ENCODE data around the gene PSMD14.

The PSMD14 gene

DNA sequence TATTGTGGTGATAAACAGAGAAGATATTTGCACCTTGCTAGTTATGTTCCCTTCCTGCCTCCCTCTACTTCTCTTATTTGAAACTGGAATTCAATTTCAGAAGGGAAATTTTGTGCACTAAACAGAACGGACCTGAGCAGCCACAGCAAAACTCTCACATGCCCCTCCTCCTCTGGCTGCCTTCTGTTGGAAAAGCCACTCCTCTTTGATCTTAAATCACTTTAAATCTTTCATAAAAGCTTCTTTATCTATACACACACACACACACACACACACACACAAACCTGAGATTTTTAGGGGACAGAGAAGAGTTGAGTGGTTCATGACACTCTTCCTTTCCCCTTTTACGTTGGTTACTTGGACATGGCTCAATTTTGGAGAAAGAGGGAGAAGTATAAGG, 113.5 kb downstream of the PSMD14 start:
- no peak for DNase-seq

DNA sequence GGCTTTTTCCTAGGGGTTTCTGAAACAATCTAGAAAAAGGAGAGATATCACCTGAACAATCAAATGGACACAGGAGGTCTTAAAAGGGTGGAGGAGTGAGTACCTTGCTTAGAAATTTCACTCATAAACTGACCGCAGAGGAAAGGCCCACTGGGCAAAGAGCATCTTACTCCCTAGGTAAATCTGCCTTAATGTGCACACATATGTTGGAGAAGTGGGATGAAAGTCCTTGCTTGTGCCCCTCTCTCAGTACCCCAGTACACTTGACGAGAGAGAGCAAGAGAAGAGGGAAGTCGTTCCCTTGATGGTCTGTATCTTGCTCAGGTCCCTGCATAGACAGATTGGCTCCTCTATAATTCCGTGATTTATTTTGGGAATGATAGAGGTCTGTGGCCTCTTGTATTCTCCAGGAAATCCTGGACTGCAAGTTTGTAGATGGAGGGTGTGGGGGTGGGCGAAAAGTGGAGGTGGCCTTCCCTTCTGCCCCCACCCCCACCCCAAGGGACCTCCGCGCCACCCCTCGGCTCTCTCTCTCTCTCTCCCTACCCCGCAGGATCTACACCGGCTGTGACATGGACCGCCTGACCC, 114.7 kb downstream of the PSMD14 start:
- no peak for DNase-seq

DNA sequence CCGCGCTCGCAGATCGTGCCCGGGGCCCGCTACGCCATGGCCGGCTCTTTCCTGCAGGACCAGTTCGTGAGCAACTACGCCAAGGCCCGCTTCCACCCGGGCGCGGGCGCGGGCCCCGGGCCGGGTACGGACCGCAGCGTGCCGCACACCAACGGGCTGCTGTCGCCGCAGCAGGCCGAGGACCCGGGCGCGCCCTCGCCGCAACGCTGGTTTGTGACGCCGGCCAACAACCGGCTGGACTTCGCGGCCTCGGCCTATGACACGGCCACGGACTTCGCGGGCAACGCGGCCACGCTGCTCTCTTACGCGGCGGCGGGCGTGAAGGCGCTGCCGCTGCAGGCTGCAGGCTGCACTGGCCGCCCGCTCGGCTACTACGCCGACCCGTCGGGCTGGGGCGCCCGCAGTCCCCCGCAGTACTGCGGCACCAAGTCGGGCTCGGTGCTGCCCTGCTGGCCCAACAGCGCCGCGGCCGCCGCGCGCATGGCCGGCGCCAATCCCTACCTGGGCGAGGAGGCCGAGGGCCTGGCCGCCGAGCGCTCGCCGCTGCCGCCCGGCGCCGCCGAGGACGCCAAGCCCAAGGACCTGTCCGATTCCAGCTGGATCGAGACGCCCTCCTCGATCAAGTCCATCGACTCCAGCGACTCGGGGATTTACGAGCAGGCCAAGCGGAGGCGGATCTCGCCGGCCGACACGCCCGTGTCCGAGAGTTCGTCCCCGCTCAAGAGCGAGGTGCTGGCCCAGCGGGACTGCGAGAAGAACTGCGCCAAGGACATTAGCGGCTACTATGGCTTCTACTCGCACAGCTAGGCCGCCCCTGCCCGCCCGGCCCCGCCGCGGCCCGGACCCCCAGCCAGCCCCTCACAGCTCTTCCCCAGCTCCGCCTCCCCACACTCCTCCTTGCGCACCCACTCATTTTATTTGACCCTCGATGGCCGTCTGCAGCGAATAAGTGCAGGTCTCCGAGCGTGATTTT, 115.5 kb downstream of the PSMD14 start:
- peak in 1 of 2 donors; percentile 15 for DNase-seq

DNA sequence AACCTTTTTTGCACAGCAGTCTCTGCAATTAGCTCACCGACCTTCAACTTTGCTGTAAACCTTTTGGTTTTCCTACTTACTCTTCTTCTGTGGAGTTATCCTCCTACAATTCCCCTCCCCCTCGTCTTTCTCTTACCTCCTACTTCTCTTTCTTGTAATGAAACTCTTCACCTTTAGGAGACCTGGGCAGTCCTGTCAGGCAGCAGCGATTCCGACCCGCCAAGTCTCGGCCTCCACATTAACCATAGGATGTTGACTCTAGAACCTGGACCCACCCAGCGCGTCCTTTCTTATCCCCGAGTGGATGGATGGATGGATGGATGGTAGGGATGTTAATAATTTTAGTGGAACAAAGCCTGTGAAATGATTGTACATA, 116.2 kb downstream of the PSMD14 start:
- no peak for DNase-seq

DNA sequence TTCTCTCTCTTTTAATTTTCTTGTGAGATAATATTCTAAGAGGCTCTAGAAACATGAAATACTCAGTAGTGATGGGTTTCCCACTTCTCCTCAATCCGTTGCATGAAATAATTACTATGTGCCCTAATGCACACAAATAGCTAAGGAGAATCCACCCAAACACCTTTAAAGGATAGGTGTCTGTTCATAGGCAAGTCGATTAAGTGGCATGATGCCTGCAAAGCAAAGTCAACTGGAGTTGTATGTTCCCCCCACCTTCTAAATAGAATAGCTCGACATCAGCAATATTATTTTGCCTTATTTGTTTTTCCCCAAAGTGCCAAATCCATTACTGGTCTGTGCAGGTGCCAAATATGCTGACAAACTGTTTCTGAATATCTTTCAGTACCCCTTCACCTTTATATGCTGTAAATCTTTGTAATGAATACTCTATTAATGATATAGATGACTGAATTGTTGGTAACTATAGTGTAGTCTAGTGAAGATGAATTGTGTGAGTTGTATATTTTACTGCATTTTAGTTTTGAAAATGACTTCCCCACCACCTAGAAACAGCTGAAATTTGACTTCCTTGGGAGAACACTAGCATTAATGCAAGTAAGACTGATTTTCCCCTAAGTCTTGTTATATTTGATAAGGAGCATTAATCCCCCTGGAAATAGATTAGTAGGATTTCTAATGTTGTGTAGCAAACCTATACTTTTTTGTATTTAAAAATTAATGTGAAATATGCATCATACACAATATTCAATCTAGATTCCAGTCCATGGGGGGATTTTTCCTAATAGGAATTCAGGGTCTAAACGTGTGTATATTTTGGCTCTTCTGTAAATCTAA, 116.9 kb downstream of the PSMD14 start:
- DNase-seq: no peak

DNA sequence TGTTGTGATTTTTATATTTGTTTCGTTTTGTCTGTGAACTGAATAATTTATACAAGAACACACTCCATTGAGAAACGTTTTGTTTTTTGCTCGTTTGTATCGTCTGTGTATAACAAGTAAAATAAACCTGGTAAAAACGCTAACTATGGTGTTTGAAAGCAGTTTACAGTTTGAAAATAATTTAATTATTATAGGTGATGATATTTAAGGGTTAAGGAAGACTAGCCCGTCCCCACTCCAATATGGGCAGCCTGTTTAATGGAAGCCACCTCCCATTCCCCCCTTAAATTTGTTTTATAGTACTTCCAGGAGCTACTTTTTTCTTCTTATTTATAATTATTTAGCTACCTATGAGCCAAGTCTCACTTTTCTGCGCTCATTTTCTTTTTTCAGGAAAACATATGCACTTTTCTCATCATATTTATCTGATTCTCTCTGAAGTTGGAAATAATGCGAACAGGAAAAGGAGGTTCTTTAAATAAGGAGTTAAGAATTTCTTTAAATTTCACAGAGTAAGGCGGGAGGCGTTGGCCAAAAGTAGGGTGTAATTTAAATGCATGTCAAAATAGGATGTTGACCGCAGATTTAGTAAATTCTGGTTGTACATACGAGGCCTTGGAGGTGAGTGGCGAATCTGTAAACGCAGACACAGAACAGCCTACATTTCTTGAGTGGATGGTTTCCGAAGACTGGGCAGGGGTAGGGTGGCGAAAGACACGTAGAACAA, 117.7 kb downstream of the PSMD14 start:
- no peak for DNase-seq

DNA sequence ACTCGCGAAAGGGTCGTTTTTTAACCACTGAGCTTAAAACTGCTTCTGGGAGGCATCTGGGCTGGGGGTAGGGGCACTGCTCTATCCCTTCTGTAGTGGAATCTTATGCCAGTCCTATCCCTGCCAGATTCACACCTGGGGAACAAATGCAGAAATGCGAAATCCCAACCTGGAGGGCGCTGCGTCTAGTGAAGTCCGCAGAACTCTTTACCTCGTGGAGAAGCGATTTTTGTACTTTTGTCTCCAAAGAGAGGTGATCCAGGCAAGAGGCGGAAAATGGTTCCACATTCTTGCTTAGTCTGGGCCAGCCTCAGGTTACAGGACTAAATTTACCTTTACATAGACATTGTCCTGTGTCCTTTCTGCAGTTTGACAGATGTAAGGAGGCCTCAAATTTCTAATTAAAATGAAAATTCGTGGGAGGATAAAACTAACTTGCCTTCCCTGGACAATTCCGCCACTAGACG, 118.3 kb downstream of the PSMD14 start:
- DNase-seq: peak in 1 of 2 donors; percentile 41

DNA sequence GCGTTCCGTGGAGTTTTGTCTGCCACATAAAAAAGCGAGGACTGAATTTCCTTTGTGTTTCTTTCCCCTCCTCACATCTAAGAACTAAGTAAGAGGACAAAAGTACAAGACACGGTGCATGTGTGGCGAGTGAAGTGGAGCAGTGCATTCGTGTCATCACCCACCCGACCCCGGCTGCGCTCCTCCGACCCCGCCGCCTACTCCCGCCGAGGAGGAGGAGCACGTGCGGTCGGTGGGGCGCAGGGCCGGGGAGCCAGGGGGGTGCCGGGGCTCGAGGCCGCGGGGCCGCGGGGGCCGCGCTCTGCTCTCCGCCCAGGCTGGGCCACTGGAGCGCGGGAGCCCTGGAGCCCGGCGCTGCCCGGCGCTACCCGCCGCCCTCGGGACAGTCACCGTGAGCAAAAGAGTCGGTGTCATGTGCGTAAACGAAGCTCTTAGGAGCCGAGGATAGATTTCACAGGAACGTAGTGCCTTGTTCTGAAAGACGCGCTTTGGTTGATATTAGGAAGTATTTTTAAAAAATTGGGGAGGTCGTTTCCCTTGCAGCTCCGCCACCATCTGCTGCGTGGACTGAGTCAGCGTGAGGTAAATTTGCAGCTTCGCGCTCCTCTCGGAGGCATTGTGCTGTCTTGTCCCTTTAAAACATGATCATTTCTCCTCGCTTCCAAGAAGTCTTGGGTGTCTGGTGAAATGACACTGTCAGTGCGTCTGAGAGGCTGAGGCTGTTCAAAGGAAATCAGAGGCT, 118.9 kb downstream of the PSMD14 start:
- no peak for DNase-seq

DNA sequence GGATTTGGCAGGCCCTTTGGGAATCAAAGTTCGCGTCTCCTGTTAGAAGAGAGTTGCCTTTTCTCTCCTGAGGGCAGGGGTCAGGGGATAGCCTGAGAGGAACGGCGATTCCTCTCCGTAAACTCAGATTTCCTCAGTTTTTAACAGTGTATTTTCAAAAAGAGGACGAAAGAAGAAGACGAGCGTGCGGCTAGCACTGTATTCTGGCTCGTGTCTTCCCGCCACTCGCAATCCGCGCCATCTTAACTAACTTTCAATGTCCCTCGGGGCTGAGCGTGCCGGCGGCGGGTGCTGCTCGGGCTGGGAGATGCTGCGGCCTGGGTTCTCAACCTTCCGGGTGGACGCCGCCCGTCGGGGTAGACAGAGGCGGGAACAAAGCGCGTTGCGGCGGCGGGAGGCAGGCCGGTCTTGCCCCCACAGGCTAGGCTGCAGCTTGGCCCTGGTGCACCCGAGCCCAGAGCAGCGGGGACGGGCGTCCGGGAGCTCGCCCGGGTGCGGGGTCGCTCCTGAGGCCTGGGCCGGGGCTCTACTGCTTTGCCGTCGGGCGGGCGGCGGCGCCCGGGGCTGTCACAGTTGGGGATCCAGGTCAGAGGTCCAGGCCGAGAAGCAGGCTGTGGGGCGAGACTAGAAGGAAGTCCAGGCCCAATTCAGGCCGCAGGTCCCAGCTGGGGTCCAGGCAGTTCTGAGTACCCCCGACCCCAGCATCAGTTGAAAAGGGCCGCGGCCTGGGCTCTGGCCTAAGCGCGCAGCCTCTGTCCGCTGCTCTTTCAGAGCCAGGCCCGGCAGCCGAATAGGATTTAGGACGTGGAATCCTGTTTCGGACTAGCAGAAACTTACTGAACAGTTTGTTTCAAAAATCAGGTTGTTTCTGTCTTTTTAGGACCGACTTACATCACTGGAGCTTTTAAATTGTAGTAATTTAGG, 119.7 kb downstream of the PSMD14 start:
- DNase-seq: no peak

DNA sequence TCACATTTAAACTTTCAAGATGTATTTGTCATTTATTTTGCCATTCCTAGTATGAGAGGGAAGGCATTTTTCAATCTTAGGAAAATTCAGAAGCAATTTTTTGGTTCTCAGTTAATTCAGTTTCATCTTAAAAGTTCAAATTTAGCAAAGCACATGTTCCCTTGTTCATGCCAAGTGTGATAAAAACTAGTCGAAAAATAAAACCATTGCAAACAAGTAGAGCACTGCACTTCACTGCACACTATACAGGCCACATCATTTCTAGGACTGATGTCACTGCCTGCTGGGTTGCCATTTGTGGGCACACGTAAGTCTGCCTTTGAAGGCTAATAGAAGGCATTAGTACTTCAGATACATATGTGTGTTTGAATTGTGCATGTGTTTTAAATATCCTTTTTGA, 122.2 kb downstream of the PSMD14 start:
- DNase-seq: no peak

DNA sequence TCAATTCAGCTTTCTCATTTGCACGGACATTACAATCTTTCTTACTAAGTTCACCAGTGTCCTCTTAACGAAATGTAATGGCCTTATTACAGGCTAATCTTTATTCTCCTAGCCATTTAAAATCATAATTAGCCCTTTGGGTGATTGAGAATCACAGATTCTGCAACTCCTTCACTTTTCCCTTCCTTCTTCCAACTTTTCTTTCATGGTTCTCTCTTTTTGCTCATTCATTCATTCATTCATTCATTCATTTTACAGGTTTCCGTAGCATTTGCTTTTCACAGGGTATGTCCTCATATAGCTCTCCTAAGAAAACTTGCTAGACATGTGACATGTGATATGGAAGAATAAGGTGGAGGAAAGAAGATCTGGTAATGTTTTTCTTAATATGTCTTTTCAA, 123.9 kb downstream of the PSMD14 start:
- DNase-seq: no peak

DNA sequence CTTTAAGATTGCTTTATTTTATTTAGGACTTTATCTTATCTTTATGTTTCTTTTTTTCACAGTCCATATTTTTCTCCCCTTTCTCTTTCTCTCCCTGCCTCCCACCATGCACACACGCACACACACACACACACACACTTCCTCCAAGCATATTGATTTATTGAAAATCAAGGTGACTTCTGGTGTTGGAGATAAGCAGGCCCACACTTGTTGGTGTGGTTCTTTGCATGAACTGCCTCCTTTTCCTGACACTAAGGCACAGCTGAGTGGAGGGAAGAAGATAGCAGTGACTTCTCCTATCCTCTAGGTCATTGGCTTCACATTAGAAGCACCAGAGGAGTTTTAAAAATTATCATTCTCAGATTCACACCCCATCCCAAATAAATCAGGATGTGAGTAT, 125.9 kb downstream of the PSMD14 start:
- no peak for DNase-seq

DNA sequence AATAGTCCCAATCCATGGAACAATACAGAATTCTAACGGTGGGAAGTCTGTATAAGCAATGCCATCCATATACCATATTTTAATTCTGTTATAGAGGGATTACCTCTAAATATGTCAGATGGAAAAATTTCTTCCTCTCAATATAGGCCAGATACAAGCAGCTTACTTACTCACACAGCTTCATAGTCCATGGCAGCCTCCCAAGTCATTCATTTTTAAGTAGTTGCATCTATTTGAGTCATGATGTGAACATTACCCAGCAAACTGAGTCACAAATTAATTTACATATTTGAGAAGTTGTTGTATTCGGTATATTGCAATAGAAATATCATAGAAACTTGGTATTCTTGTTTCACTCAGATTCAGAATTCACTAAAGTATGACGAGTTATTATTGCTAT, 128.2 kb downstream of the PSMD14 start:
- DNase-seq: no peak

DNA sequence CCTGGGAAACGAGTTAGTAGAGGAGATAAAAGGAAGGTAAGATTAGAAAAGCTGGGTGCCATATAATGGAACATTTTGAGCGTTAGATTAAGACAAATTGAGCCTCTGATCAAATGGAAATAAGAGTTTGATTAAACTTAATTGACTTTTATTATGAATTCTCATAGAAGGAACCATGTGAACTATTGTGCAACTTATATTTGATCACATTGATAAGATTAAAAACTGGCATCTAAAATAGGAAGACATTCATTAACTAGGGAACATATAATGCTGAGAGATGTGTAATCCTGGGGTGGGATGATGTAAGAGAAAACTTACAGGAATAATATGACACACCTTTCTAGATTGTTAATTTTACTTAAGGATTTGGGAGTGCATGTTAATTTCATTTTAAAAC, 130.4 kb downstream of the PSMD14 start:
- DNase-seq: no peak

DNA sequence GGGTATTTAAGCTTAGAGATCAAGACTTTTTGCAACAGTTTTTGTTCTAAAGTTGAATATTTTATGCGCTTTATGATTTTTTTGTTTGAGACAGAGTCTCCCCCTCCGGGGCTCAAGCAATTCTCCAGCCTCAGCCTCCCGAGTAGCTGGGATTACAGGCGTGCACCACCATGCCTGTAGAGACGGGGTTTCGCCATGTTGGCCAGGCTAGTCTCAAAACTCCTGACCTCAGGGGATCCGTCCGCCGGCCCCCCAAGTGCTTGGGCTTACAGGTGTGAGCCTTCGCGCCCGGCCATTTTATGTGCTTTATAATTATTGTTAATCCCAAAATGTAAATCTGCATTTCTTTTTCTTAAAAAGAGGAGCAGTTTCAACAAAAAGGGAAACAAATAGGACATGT, 136.9 kb downstream of the PSMD14 start:
- no peak for DNase-seq

DNA sequence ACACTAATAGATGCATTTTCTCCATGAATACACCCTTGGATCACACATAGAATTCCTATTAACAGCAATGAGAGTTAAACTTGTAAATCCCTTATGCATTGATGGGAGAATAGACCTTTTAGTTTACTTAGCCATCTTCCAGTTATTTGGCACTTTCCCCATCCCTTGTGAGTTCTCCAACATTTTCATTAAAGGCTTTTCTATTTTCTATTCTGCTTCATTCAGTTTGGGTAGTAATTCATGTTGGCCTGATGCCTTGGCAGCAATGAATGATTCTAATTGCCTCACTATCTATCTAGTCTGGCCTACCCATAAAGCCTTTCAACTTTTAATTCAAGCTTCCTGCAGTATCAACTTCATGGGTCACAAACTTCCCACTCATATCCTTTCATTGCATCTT, 140.2 kb downstream of the PSMD14 start:
- DNase-seq: no peak

All from stimulated activated CD4-positive, alpha-beta T cell treated with anti-CD3 and anti-CD28 coated beads, Interleukin-2, amount 100 ng/mL, for 24 hours (primary cell).